DOHH2 (cell line): ENCODE data around the gene CEMIP.

Experiments used
- H3F3A ChIP-seq: fragments of 200-600 bp; sonication (generic), shearing (Covaris generic); 2 replicates; pipeline ENCODE4 v1.6.0; 2016; ENCODE audit warnings: antibody characterized with exemption, mild to moderate bottlenecking; ENCODE audit not compliant: control insufficient read depth, insufficient read depth
- H3K27ac ChIP-seq: fragments of 200-600 bp; sonication (generic); 2 replicates; pipeline ENCODE4 v1.5.1; 2014; ENCODE audit warnings: low read depth, mild to moderate bottlenecking, low read length, moderate library complexity
- H3K27me3 ChIP-seq: fragments of 200-600 bp; sonication (generic); 2 replicates; pipeline ENCODE4 v1.6.1; 2014; ENCODE audit warnings: mild to moderate bottlenecking, low read length, mixed read lengths; ENCODE audit not compliant: control insufficient read depth
- H3K36me3 ChIP-seq: fragments of 200-600 bp; sonication (generic); 2 replicates; pipeline ENCODE4 v1.6.1; 2014; ENCODE audit warnings: mild to moderate bottlenecking, low read length, moderate library complexity, mixed read lengths; ENCODE audit not compliant: control insufficient read depth
- H3K4me1 ChIP-seq: fragments of 200-600 bp; sonication (generic); 2 replicates; pipeline ENCODE4 v1.6.1; 2014; ENCODE audit warnings: mild to moderate bottlenecking, low read length, mixed read lengths; ENCODE audit not compliant: control insufficient read depth
- H3K4me2 ChIP-seq: fragments of 200-600 bp; sonication (generic); 2 replicates; pipeline ENCODE4 v1.6.0; 2014; ENCODE audit warnings: mild to moderate bottlenecking, low read length, moderate library complexity
- H3K4me3 ChIP-seq: fragments of 200-600 bp; sonication (generic); 2 replicates; pipeline ENCODE4 v1.5.1; 2014; ENCODE audit warnings: mild to moderate bottlenecking, low read length, mixed read lengths
- H3K79me2 ChIP-seq: fragments of 200-600 bp; sonication (generic); 2 replicates; pipeline ENCODE4 v1.6.1; 2014; ENCODE audit warnings: mild to moderate bottlenecking, low read length, mixed read lengths; ENCODE audit not compliant: control insufficient read depth
- H3K9me2 ChIP-seq: fragments of 200-600 bp; sonication (generic); replicated peaks from 2 replicates; pipeline ENCODE4 v1.6.1; 2014; ENCODE audit warnings: mild to moderate bottlenecking, low read length, mixed read lengths; ENCODE audit not compliant: control insufficient read depth
- H3K9me3 ChIP-seq: fragments of 200-600 bp; sonication (generic); 2 replicates; pipeline ENCODE4 v1.6.1; 2014; ENCODE audit warnings: antibody characterized with exemption, low read length, mixed read lengths; ENCODE audit not compliant: control insufficient read depth, insufficient read depth
- H4K20me1 ChIP-seq: fragments of 200-600 bp; sonication (generic); 2 replicates; pipeline ENCODE4 v1.6.0; 2014; ENCODE audit warnings: low read depth, mild to moderate bottlenecking, antibody characterized with exemption, low read length, moderate library complexity; ENCODE audit not compliant: control insufficient read depth, insufficient read depth
- EZH2phosphoT487 ChIP-seq: fragments of 200-600 bp; sonication (generic); IDR thresholded peaks from 2 replicates; pipeline ENCODE4 v1.6.1; 2017; ENCODE audit warnings: borderline replicate concordance, mild to moderate bottlenecking, antibody characterized with exemption, low read length, moderate library complexity, mixed read lengths
- TF ChIP-seq, protein P1 (sequence below): fragments of 200-600 bp; sonication (generic); IDR thresholded peaks from one replicate; pipeline ENCODE4 v1.5.1; 2014; ENCODE audit warnings: antibody characterized with exemption, mild to moderate bottlenecking, low read depth, low read length; ENCODE audit not compliant: poor library complexity, severe bottlenecking

CEMIP gene

DNA sequence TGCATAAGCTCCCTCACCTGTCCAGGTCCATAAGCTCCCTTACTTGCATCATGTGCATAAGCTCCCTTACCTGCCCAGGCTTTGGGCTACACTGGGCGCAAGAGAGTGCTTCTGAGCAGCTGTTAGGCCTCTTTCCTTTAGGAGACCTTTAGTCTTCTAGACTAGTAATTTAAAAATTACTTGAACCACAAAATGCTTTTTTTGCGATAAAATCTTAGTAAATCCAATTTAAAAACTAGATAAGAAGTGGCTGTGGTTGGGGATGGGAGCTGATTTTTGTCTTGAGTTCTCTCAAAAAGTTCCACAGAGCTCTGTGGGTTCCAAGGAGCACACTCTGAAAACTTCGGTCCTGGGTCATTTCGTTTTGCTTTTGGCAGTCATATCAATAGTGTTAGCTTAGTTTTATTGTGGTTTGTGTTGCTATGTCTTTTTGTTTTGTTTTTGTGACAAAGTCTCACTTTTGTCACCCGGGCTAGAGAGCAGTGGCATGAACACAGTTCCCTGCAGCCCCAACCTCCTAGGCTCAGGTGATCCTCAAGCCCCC, 6.7 kb downstream of the CEMIP start:
- TF ChIP-seq EZH2phosphoT487: no peak
- TF ChIP-seq, protein P1, sequence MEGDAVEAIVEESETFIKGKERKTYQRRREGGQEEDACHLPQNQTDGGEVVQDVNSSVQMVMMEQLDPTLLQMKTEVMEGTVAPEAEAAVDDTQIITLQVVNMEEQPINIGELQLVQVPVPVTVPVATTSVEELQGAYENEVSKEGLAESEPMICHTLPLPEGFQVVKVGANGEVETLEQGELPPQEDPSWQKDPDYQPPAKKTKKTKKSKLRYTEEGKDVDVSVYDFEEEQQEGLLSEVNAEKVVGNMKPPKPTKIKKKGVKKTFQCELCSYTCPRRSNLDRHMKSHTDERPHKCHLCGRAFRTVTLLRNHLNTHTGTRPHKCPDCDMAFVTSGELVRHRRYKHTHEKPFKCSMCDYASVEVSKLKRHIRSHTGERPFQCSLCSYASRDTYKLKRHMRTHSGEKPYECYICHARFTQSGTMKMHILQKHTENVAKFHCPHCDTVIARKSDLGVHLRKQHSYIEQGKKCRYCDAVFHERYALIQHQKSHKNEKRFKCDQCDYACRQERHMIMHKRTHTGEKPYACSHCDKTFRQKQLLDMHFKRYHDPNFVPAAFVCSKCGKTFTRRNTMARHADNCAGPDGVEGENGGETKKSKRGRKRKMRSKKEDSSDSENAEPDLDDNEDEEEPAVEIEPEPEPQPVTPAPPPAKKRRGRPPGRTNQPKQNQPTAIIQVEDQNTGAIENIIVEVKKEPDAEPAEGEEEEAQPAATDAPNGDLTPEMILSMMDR: no peak
- Histone ChIP-seq H3K27me3 (peaks cover 25% of the 10 kb centered on the region), H3K79me2 (no peaks in the 10 kb centered on the region), H3K27ac (no peak overlapping the region), H3F3A (no peaks in the 10 kb centered on the region), H3K9me3 (no peaks in the 10 kb centered on the region), H3K4me1 (no peaks in the 10 kb centered on the region), H3K36me3 (no peaks in the 10 kb centered on the region), H4K20me1 (no peaks in the 10 kb centered on the region), H3K4me3 (no peak overlapping the region), H3K4me2 (no peak overlapping the region), H3K9me2 (no peaks in the 10 kb centered on the region)

- H3K9me2 ChIP-seq: no peaks in the 10 kb centered on the region
- H3K27ac ChIP-seq: no peak overlapping the region
- H3K9me3 ChIP-seq: no peaks in the 10 kb centered on the region
- no peaks in the 10 kb centered on the region for H3K4me1 ChIP-seq
- no peak for TF ChIP-seq EZH2phosphoT487
- TF ChIP-seq, protein P1: no peak
- H3F3A ChIP-seq: no peaks in the 10 kb centered on the region
- no peak overlapping the region for H3K4me2 ChIP-seq
- no peak overlapping the region for H3K4me3 ChIP-seq
- no peaks in the 10 kb centered on the region for H3K36me3 ChIP-seq
- H3K79me2 ChIP-seq: no peaks in the 10 kb centered on the region
- H3K27me3 ChIP-seq: peaks cover 26% of the 10 kb centered on the region
- H4K20me1 ChIP-seq: no peaks in the 10 kb centered on the region
These were observed 8.1 kb downstream of the CEMIP start for GRCh38 chr15:80787316-80787715.

- no peak for TF ChIP-seq EZH2phosphoT487
- TF ChIP-seq, protein P1: no peak
- Histone ChIP-seq H3K27ac (no peak overlapping the region), H3K27me3 (peaks cover 23% of the 10 kb centered on the region), H3K79me2 (no peaks in the 10 kb centered on the region), H3F3A (no peaks in the 10 kb centered on the region), H3K4me1 (no peaks in the 10 kb centered on the region), H3K9me2 (no peaks in the 10 kb centered on the region), H3K4me3 (no peak overlapping the region), H4K20me1 (no peaks in the 10 kb centered on the region), H3K36me3 (no peaks in the 10 kb centered on the region), H3K4me2 (no peak overlapping the region), H3K9me3 (no peaks in the 10 kb centered on the region)
These were observed 9.4 kb downstream of the CEMIP start for GRCh38 chr15:80788536-80788935.
